NCI-H774 (cell line): ENCODE measurements around the gene PLEKHG7.

Source experiments
- DNase-seq: peaks from one replicate; lab custom pipeline; 2025; lab: John Stamatoyannopoulos, UW

Gene PLEKHG7

GRCh38 chr12:92715625-92716024 is 12.8 kb downstream of the PLEKHG7 start:
- no peak for DNase-seq

DNA sequence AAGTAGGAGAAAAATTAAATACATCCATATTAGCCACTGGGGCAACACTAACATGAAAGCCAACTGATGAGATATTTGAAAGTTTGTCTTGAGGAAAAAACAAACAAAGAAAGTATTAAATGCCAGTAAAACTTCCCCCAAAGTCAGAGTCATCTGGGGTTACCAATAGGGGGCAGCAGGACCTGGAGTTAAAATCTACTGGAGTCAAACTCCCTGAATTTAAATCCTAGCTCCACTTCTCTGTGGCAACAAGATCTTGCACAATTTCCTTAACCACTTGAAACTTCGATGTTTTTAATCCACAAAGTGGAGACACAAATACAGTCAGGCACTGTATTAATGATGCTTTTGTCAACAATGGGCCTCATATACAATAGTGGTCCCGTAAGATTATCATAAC is 14.4 kb downstream of the PLEKHG7 start:
- DNase-seq, result no peak

- DNase-seq, result no peak
Measured at GRCh38 chr12:92718483-92718990, 15.7 kb downstream of the PLEKHG7 start.

GRCh38 chr12:92719674-92720073 is 16.9 kb downstream of the PLEKHG7 start:
- DNase-seq, result no peak

DNA sequence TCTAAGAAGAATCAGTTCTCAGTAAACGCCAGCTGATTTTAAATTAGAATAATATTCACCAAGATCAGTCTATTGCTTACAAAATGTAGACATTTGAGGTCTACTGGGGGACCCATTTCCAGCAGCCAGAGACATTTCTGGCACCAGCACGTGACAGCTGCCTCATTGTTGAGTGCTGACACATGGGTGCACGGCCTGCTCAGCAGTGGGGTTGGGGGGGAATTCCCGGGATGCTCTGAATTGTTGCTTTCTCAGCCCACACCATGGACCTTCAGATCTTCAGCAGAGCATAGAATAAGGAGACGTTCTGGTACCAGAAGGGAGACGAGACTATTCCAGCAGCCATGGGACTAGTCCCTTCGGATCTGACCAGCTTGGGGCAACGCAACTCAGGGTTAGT is 18.3 kb downstream of the PLEKHG7 start:
- DNase-seq, result no peak

- no peak for DNase-seq
Measured at GRCh38 chr12:92721656-92722055, 18.9 kb downstream of the PLEKHG7 start.

- no peak for DNase-seq
Measured at GRCh38 chr12:92722897-92723296, 20.1 kb downstream of the PLEKHG7 start.

DNA sequence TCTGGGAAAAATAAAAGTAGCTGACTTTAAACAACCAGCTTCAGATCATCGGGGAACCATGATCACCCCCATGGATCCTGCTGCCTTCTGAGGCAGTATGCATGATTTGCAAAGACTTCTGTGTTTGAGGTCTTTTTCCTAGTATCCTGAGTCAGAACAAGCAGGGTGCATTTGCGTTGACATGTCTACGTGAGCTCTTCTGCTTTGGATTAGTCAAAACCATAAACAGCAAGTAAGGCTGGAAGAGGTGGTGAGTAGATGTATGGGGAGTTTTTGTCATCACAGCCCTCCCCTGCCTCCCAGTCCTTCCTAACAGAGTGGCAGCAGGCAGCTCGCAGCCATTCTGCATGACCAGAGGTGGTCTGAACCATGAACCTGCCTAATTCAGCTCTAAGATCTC is 24.1 kb downstream of the PLEKHG7 start:
- DNase-seq, result no peak

DNA sequence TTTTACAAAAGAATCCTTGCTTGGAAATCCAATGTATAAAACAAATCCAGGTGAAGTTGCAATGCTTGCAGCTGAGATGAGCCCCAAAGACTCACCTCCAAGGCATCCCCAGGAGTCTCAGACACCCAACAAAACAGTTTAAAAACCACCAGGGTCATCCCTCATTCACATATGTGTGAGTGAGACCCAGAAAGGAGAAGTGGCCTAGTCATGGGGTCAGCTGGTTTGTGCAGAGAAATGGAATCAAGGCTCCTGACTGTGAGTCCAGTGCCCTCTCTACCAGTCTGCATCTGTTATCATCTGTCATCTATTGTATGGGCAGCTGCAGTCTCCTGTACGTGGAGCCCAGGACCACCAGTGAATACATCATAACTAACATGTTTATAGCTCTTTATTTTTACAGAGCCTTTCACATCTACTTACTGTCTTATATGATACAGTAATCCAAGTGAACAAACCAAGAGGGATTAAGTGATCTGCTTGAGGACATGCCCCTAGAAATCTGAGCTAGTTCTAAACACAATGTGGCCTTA is 27.1 kb downstream of the PLEKHG7 start:
- no peak for DNase-seq

GRCh38 chr12:92730758-92731157 is 28.0 kb downstream of the PLEKHG7 start:
- DNase-seq, result no peak

DNA sequence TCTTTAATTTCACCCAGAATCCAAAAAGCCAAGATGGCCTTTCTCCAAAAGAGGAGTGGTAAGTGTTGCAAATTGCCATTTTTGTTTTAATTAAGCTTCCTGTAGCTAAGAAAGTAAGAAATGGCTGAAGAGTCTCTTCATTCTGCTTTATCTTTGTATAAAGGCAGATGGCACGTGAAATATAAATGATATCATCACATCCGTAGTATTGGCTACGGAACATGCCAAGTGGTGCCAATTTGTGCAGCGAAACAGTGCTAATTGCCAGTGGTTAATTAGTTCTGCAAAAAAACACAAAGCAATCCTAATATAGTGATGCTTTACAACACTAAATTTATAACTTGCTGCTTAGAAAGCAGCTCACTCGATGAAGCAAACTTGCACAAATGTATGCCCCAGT is 29.4 kb downstream of the PLEKHG7 start:
- no peak for DNase-seq

DNA sequence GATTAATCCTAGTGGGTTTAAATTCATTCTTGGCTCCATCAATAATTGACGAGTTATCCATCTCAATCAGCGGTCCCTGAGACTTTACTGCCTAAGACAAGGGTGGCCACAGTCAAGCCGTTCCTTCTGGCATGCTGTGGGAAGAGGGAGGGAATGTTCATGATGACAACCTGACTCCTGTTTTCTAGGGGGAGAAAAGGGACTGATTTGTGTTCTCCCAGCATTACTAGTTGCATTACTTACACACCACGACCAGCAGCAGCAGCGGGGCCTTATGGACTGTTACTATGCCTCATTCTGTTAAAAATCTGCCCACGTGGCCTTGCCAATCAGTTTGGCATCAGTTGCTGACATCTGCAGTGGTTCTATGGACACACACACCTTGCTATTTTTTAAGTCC is 29.9 kb downstream of the PLEKHG7 start:
- no peak for DNase-seq

DNA sequence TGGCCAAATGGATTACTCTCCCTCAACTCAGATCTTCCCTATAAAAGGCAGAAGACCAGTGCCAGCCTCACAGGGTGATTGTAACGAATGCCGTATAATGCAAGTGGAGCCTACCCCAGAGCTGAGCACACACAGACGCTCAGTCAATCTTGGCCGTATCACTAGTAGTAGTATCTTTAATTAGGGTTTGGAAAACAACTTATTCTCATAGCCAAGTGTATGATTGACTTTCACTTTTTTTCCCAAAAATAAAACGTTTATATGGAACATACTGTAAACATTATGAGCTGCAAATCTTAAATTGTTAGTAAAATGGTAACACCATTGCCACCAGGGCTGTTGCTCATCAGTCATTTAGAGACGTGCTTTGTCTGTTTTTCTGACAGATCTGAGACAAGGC is 30.4 kb downstream of the PLEKHG7 start:
- no peak for DNase-seq

DNA sequence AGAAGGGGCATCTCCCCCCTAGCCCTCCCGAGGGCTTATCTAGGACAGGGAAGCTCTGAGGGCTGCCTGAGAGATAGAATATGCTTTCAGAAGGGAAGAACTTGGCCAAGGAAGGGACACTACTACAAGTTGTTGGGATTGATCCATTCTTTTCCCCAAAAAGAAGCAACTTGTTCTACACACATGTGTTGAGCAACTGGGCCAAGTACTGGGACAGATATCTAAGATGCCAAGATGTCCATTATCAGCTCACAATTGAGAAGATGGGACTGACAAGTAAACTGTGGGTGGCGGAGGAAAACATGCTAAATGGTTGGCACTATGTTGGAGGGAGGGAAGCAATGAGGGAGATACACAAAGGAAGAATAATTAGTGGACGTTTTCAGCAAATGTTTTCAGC is 30.9 kb downstream of the PLEKHG7 start:
- no peak for DNase-seq

DNA sequence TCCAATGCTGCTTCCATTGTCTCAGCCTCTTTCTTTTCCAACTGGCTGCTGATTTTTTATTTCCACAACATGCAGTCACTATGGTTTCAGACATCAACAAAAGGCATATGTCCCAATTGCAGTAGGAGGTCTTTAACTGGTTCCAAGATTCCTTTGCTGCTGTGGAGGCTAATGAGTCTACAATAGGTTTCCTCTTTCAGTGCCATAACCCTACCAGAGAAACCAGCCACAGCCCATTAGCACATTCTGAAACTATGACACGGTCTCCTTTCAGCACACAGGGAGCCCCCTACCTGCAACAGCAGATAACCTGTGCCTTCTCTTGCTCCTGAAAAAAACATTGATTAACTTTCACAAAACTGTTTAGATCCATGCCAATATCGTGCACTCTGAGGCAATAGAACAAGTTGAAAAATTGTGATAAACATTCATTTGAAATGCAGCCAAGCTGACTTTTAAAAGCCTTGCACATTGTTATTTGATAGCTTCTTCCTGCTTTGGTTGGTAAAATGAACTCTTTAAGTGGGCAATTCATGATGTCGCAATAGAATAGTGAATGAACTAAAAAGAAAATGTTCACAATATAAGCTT is 32.4 kb downstream of the PLEKHG7 start:
- DNase-seq, result peak; percentile 79

DNA sequence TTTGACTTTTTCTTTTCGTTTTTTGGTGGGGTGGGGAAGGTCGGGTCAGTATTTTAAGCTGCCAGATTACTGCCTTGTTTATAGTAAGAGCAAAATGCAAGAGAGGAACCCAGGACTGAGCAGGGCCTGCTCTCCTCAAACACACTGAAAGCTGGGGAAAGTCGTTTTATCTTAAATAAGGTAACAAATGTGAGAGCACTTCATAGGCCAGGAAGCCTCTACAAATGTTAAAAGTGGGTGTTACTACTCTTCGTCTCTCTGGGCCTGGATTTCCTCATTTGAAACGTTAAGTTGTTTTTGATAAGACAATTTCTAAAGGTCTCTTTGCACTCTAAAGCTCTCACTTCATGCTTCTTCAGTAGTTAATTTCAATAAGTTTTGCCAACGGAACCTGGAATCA is 33.8 kb downstream of the PLEKHG7 start:
- DNase-seq, result no peak

- DNase-seq, result no peak
Measured at GRCh38 chr12:92737855-92738850, 35.4 kb downstream of the PLEKHG7 start.

DNA sequence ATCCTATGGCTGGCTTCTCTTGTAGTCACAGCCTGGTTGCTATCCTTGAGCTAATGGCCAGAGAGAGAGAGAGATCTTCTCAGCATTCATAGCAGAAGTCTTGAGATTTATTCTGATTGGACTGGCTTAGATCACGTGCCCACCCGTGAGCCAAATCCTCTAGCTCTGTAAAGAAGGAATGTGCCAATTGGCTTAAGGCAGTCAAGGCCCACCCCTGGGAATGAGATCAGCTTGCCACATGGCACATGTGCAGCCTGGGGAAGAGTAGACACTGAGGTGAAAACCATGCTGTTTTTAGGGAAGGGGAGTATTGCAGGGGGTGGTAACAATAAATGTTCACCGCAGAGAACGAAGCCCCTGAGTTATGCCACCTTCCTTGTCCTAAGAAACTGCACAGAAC is 36.3 kb downstream of the PLEKHG7 start:
- DNase-seq, result no peak

DNA sequence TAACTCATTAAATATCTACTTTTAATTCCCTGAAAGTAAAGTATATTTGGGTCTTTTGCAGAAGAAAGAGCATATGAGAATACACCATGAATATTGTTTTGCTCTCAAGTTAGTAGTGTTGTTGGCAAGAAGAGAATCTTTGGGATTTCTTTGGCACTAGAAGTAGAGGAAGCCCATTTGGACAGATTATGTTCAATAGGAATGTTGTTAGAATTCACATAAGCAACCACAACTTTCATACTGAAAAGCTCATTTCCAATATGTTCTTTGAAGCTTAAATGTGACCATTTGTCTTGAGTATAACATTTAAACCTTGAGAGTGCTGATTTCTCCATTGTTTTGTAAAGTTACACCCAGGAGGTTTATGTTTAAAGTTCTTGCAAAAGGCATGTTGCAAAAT is 37.6 kb downstream of the PLEKHG7 start:
- no peak for DNase-seq

DNA sequence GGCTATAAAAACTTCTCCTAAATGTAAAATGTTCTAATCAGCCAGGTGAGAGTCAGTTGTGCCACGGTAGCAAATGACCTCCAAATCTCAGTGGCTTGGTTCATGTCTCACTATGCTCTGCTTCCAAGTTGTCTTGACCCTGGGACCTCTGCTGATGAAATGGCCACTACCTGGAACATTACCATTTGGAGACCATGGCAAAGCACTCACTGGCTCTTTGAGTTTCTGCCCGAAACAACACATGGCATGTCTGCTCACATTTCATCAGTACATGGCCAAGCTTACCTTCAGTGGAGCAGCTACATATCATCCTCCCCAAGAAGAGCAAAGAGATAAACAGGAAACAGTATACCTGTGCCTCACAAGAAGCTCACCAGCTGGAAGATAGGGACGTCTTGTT is 40.2 kb downstream of the PLEKHG7 start:
- DNase-seq, result no peak

DNA sequence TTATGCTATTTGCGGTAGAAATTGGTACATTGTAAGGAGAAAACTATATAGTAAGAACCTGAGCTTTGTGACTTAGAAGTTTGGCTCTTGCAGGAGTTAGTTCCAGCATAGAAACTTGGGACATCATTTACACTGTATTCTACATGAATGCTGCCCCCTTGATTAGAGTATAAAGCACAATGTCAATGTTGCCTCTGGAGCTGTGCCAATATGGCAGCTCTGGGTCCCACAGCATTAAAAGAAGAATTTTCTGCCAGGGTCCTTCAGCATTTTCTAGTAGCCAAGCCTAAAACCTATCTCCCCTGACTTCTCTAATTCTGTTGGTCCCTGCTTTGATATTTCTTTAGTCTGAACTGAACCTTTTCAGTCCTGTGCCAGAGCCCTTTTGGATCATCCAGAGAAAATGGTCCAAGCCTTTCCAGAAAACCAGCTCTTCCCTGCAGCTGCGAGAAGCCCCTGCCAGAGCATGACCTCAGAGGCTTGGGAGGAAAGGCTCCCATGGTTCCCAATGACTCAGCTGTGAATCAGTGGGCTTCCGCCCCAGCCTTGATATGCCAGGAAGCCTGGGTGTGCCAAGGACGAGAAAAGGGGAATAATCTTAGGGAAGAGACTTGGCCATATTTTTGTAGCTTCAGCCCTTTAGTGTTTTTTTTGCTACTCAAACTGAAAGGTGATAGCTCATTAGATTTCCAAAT is 43.2 kb downstream of the PLEKHG7 start:
- no peak for DNase-seq

DNA sequence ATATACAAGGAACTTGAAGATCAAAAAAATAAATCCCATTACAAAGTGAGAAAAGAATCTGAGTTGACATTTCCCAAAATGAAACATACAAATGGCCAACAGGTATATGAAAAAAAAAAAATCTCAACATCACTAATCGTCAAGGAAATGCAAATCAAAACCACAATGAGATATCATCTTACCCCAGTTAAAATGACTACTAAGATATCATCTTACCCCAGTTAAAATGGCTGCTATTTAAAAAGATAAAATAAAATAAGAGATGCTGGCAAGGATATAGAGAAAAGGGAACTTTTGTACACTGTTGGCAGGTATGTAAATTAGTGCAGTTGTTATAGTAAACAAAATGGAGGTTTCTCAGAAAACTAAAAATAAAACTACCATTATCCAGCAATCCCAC is 44.4 kb downstream of the PLEKHG7 start:
- no peak for DNase-seq
